Vagina (tissue), 2 donors: ENCODE measurements around the gene PKP4.

Experiments used
- CTCF ChIP-seq, 3 experiments: fragments of 450-650 bp in 2 of 3; fragments of 200-600 bp in 1 of 3; sonication (generic) in 1 of 3; IDR thresholded peaks; one replicate each; pipeline ENCODE4 v1.5.1; 2017 to 2019; ENCODE audit warnings: antibody characterized with exemption in 3 of 3, mild to moderate bottlenecking in 2 of 3, moderate library complexity in 2 of 3
- POLR2AphosphoS5 ChIP-seq, 2 donors: sonication (generic); formaldehyde crosslinking; IDR thresholded peaks; one replicate each; pipeline ENCODE4 v1.9.0; 2017; ENCODE audit warnings: antibody characterized with exemption in 2 of 2, mild to moderate bottlenecking in 2 of 2, low read depth in 1 of 2; ENCODE audit not compliant: insufficient read depth in 1 of 2

- TF ChIP-seq CTCF (IDR thresholded peaks at IDR 0.05) (no peak), POLR2AphosphoS5 (IDR thresholded peaks at IDR 0.05; ENCODE audit: insufficient read depth in 1 of 2, low read depth in 1 of 2) (no peak)
These were observed 122.1 kb downstream of the PKP4 start for GRCh38 chr2:158578703-158579330.
